H1 (cell line): Measurements from ENCODE around the gene KNDC1. TPM values are rescaled to one million over a fixed set of nuclear protein-coding genes. Genes with fewer than 3 reads are reported as not detected.

Experiments
- CTCF ChIA-PET: fragments of 300-600 bp; sonication (Branson Sonifier 250); formaldehyde crosslinking; loops from one replicate; lab custom pipeline; 2021; ENCODE audit not compliant: partially characterized antibody; lab: Charles Lee
- POLR2A ChIA-PET: fragments of 300-600 bp; sonication (Branson Sonifier 250); formaldehyde crosslinking; loops from one replicate; lab custom pipeline; 2021; ENCODE audit warnings: inconsistent platforms; ENCODE audit not compliant: partially characterized antibody; lab: Charles Lee
- DNase-seq, 2 experiments: peaks; one replicate each; pipeline versions ENCODE4 v3.0.0 to v3.0.0-alpha.2; 2010 to 2022; ENCODE audit warnings: low spot score in 2 of 2, low read depth in 1 of 2, mixed read lengths in 1 of 2
- FAIRE-seq: peaks from 2 replicates; lab custom pipeline; 2011; peaks lifted over from hg19 to GRCh38; lab: Jason Lieb, UNC
- H2AFZ ChIP-seq: 2 replicates; pipeline ENCODE4 v1.8.1; 2012; ENCODE audit warnings: low read length, inconsistent platforms
- H2AK5ac ChIP-seq: 2 replicates; pipeline ENCODE4 v1.6.1; 2013; ENCODE audit warnings: low read depth, low read length
- H2BK120ac ChIP-seq: replicated peaks from 2 replicates; pipeline ENCODE3; 2013; ENCODE audit warnings: low read depth, low read length, inconsistent platforms
- H2BK12ac ChIP-seq: 2 replicates; pipeline ENCODE4 v1.6.1; 2013; ENCODE audit warnings: low read depth, low read length
- H2BK15ac ChIP-seq: 2 replicates; pipeline ENCODE4 v1.6.1; 2013; ENCODE audit warnings: low read length
- H2BK20ac ChIP-seq: 2 replicates; pipeline ENCODE4 v1.6.1; 2013; ENCODE audit warnings: low read length
- H2BK5ac ChIP-seq: 2 replicates; pipeline ENCODE4 v1.6.1; 2013; ENCODE audit warnings: low read depth, low read length
- H3K14ac ChIP-seq: 2 replicates; pipeline ENCODE4 v1.6.1; 2013; ENCODE audit warnings: inconsistent platforms; ENCODE audit not compliant: insufficient read length
- H3K18ac ChIP-seq: 2 replicates; pipeline ENCODE4 v1.6.1; 2013; ENCODE audit warnings: low read length; ENCODE audit errors: extremely low read depth
- H3K23ac ChIP-seq: 2 replicates; pipeline ENCODE4 v1.6.1; 2013; ENCODE audit warnings: inconsistent platforms; ENCODE audit not compliant: insufficient read length
- H3K23me2 ChIP-seq: 2 replicates; pipeline ENCODE4 v1.6.1; 2013; ENCODE audit warnings: low read depth, low read length
- H3K27ac ChIP-seq: 2 replicates; pipeline ENCODE4 v1.6.1; 2011; ENCODE audit warnings: low read depth, low read length, inconsistent platforms
- H3K27me3 ChIP-seq, 4 experiments: replicated peaks in 1 of 4; 1 replicate in 1 of 4; 2 replicates in 3 of 4; pipeline versions ENCODE4 v1.6.1 to v1.8.1; 2011 to 2013; ENCODE audit warnings: low read length in 3 of 4, mild to moderate bottlenecking in 3 of 4, inconsistent platforms in 2 of 4, mixed read lengths in 2 of 4, moderate library complexity in 1 of 4; ENCODE audit not compliant: control insufficient read depth in 3 of 4, insufficient read depth in 3 of 4; ENCODE audit errors: extremely low read depth in 1 of 4
- H3K36me3 ChIP-seq, 4 experiments: 2 replicates each; pipeline versions ENCODE4 v1.6.1 to v1.8.1; 2011 to 2013; ENCODE audit warnings: mild to moderate bottlenecking in 4 of 4, low read length in 3 of 4, moderate library complexity in 2 of 4, control low read depth in 1 of 4, inconsistent platforms in 1 of 4; ENCODE audit not compliant: insufficient read depth in 4 of 4, control insufficient read depth in 2 of 4
- H3K4ac ChIP-seq: replicated peaks from 2 replicates; pipeline ENCODE3; 2013; ENCODE audit warnings: low read length, low read depth, mixed read lengths, inconsistent platforms; ENCODE audit not compliant: insufficient read length
- H3K4me1 ChIP-seq, 4 experiments: replicated peaks in 1 of 4; 1 replicate in 1 of 4; 2 replicates in 3 of 4; pipeline versions ENCODE4 v1.6.1 to v1.8.1; 2011 to 2013; ENCODE audit warnings: low read length in 3 of 4, inconsistent platforms in 2 of 4, mixed read lengths in 1 of 4; ENCODE audit not compliant: insufficient read depth in 4 of 4, control insufficient read depth in 3 of 4
- H3K4me2 ChIP-seq, 2 experiments: 2 replicates each; pipeline versions ENCODE4 v1.6.1 to v1.8.1; 2011 to 2013; ENCODE audit warnings: low read depth in 2 of 2, low read length in 2 of 2, control low read depth in 1 of 2, inconsistent platforms in 1 of 2, mild to moderate bottlenecking in 1 of 2; ENCODE audit not compliant: insufficient read depth in 1 of 2
- H3K4me3 ChIP-seq, 4 experiments: fragments of 200-600, 300-600 bp in 1 of 4; sonication (generic), shearing (Covaris generic), sonication (Bioruptor Twin) in 1 of 4; 2 replicates each; pipeline versions ENCODE4 v1.5.1 to v1.8.1; 2011 to 2016; ENCODE audit warnings: low read length in 4 of 4, low read depth in 3 of 4, control low read depth in 2 of 4, inconsistent platforms in 2 of 4, mild to moderate bottlenecking in 2 of 4, mixed read lengths in 1 of 4, moderate library complexity in 1 of 4; ENCODE audit not compliant: insufficient read depth in 2 of 4; ENCODE audit errors: extremely low read depth in 1 of 4
- H3K56ac ChIP-seq: replicated peaks from 2 replicates; pipeline ENCODE3; 2013; ENCODE audit warnings: low read depth, mild to moderate bottlenecking, mixed read lengths, low read length, inconsistent platforms; ENCODE audit not compliant: insufficient read length
- H3K79me1 ChIP-seq: 2 replicates; pipeline ENCODE4 v1.6.1; 2013; ENCODE audit warnings: low read depth, low read length, control low read depth
- H3K79me2 ChIP-seq, 2 experiments: 2 replicates each; pipeline versions ENCODE4 v1.6.1 to v1.8.1; 2012 to 2013; ENCODE audit warnings: low read length in 2 of 2, mild to moderate bottlenecking in 2 of 2, inconsistent platforms in 1 of 2; ENCODE audit not compliant: insufficient read depth in 2 of 2, control insufficient read depth in 1 of 2
- H3K9ac ChIP-seq, 4 experiments: replicated peaks in 1 of 4; 1 replicate in 1 of 4; 2 replicates in 3 of 4; pipeline versions ENCODE4 v1.6.1 to v1.8.1; 2011 to 2013; ENCODE audit warnings: low read depth in 3 of 4, low read length in 3 of 4, control low read depth in 2 of 4, mild to moderate bottlenecking in 2 of 4, moderate library complexity in 2 of 4, inconsistent platforms in 1 of 4; ENCODE audit errors: extremely low read depth in 1 of 4
- H3K9me3 ChIP-seq, 2 experiments: 2 replicates each; pipeline versions ENCODE4 v1.6.1 to v1.8.1; 2012 to 2013; ENCODE audit warnings: mild to moderate bottlenecking in 2 of 2, moderate library complexity in 2 of 2, control low read depth in 1 of 2, inconsistent platforms in 1 of 2, low read depth in 1 of 2, low read length in 1 of 2, mixed read lengths in 1 of 2; ENCODE audit not compliant: insufficient read depth in 2 of 2
- H4K20me1 ChIP-seq, 2 experiments: replicated peaks in 1 of 2; 2 replicates each; pipeline versions ENCODE3 to v1.8.1; 2011 to 2013; ENCODE audit warnings: inconsistent platforms in 2 of 2, low read length in 2 of 2, mild to moderate bottlenecking in 1 of 2; ENCODE audit not compliant: insufficient read depth in 2 of 2, control insufficient read depth in 1 of 2
- H4K5ac ChIP-seq: 2 replicates; pipeline ENCODE4 v1.6.1; 2013; ENCODE audit warnings: low read length, low read depth, mixed read lengths, inconsistent platforms; ENCODE audit not compliant: insufficient read length
- H4K8ac ChIP-seq: 2 replicates; pipeline ENCODE4 v1.8.0; 2013; ENCODE audit warnings: mild to moderate bottlenecking, moderate library complexity, low read length, inconsistent platforms; ENCODE audit not compliant: insufficient read depth; ENCODE audit errors: extremely low read depth
- H4K91ac ChIP-seq: replicated peaks from 2 replicates; pipeline ENCODE3; 2013; ENCODE audit warnings: low read length, mixed read lengths, inconsistent platforms; ENCODE audit not compliant: insufficient read length
- KDM1A ChIP-seq: fragments of 200-600, 300-600 bp; sonication (generic); IDR thresholded peaks from 2 replicates; pipeline ENCODE4 v1.7.1; 2016; ENCODE audit warnings: mild to moderate bottlenecking, low read length, borderline replicate concordance
- SRF ChIP-seq: IDR thresholded peaks from 2 replicates; pipeline ENCODE4 v1.6.1; 2011; ENCODE audit warnings: mild to moderate bottlenecking, low read depth, low read length, moderate library complexity
- WGBS, 2 experiments: shearing (Covaris generic) in 1 of 2; methylation state at CpG; one replicate each; pipeline versions ENCODE4 v1.1.6 to v1.1.7; 2013 to 2015; ENCODE audit warnings: low lambda C conversion rate in 2 of 2, mixed read lengths in 2 of 2, inconsistent platforms in 1 of 2, low coverage in 1 of 2, missing lambda C conversion rate in 1 of 2; ENCODE audit not compliant: insufficient replicate concordance in 2 of 2, insufficient coverage in 1 of 2, insufficient read length in 1 of 2; ENCODE audit errors: extremely low coverage in 1 of 2, missing lambda C conversion rate in 1 of 2; 5-methylcytosine and 5-hydroxymethylcytosine counted together
- polyA plus RNA-seq, 7 experiments: library from polyadenylated mRNA; depleted of rRNA in 3 of 7; stranded (reverse) in 5 of 7; unstranded in 2 of 7; fragments of >200 nt in 5 of 7; fragments of 200-250 nt in 2 of 7; gene quantifications; 1 replicate in 5 of 7; 2 replicates in 1 of 7; 4 replicates in 1 of 7; pipeline versions ENCODE4 v1.2.1 to v1.2.3, GENCODE V29; 2011 to 2013; ENCODE audit warnings: missing spikeins in 2 of 7, mixed read lengths in 2 of 7
- total RNA-seq: library from RNA; stranded (reverse); fragmentation: NEBNext Ultra II Directional; extraction: Animal tissue kit (Norgen Biotek cat#: 25700); gene quantifications from 2 replicates; pipeline ENCODE4 v1.2.1, GENCODE V29; 2021

KNDC1 gene
- total and polyA plus RNA-seq, 2 of the 8 experiments (the other 6 are each of a cell fraction or from before 2014, with no cell fraction given): 7.5 to 16.7 TPM

DNA sequence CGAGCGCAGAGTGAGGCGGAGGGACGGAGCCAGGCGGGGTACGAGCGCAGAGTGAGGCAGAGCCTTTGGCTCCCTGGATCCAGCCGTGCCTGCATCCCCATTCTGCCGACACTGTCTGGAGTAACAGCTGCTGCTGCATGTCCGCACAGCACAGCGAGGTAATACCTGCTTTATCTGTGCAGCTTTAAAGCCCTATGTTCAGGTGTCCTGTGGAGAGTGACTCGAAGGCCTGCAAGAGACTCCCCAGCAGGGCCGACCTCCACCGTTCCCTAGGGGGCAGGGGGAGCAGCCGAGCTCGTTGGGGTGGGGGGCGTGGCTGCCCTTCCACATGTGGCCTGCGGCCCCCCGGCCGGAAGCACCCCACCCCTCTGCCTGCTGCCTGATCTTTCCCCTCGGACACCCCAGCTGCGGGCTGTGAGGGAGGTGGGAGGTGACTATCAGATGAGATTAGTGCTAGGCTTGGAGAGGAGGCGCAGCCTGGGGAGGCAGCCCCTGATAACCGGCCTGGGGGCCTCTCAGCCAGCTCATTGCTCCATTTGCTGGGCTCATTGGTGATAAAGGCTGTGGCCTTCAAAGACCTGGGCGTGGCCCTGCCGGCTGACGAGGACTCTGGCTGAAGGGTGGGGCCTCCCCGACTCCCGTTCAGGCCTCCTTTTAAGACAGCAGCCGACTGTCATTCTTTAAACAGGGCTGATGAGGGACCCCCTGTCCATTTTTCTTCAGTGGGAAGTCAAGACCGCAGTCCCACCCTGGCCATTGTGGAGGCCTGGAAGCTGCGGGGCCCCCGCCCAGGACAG lies 85.6 kb downstream of the KNDC1 start:
- H3K4me2 ChIP-seq: no peak overlapping the region
- peak overlapping the region; percentile 83 for H3K18ac ChIP-seq
- H4K91ac ChIP-seq: peak overlapping the region; percentile 84
- H2BK12ac ChIP-seq: peak overlapping the region; percentile 72; the same call in 1 of the 2 replicates
- POLR2A ChIA-PET: interaction anchor here (1.0 to 2.3 kb wide), 4 partner anchors 7 to 26 kb away, joined by 3 to 5 read pairs (median 4); partner anchors contain the start of gene VENTX
- DNase-seq: no peak
- H4K8ac ChIP-seq: no peak overlapping the region; the same call in 1 of the 2 replicates
- no peaks in the 10 kb centered on the region for H3K79me2 ChIP-seq
- H3K4me3 ChIP-seq: no peak overlapping the region
- H3K36me3 ChIP-seq: no peaks in the 10 kb centered on the region; a peak in 3 of 8 replicates
- peaks cover 0 to 15% (median 8%) of the 10 kb centered on the region in 4 experiments; a peak in 5 of 7 replicates for H3K4me1 ChIP-seq
- no peak overlapping the region; the same call in 1 of the 2 replicates for H2BK15ac ChIP-seq
- no peak for FAIRE-seq
- 0 out of 2 replicates have a peak, but pooled peaks cover 2% of the 10 kb centered on the region for H3K79me1 ChIP-seq
- H2BK5ac ChIP-seq: peak overlapping the region; percentile 96; the same call in 1 of the 2 replicates
- peak overlapping the region; percentile 38 for H2BK20ac ChIP-seq
- H3K56ac ChIP-seq: no peak overlapping the region
- H3K23me2 ChIP-seq: 0 out of 2 replicates have a peak, but pooled peaks cover 1% of the 10 kb centered on the region
- H3K27ac ChIP-seq: no peak overlapping the region
- H3K23ac ChIP-seq: no peak overlapping the region
- no peak overlapping the region for H2AK5ac ChIP-seq
- H2BK120ac ChIP-seq: peak overlapping the region; percentile 29
- H3K4ac ChIP-seq: peak overlapping the region; percentile 91
- CTCF ChIA-PET: interaction anchor here (0.9 to 3.6 kb wide), 10 partner anchors 12 to 342 kb away, joined by 3 to 24 read pairs (median 7); no protein-coding TSS in a partner anchor
- no peak overlapping the region for H2AFZ ChIP-seq
- WGBS, 2 experiments: 90% methylated on average over 25 of the region's 33 CpGs; no CpG with 5 or more reads in 1 of the 2 experiments
- no peak overlapping the region for H3K14ac ChIP-seq
- no peaks in the 10 kb centered on the region for H3K9me3 ChIP-seq
- peaks cover 0 to 6% of the 10 kb centered on the region in 2 experiments for H4K20me1 ChIP-seq
- TF ChIP-seq KDM1A (peak; percentile 50; the same call in 1 of the 2 replicates), SRF (no peak)
- no peak overlapping the region for H3K9ac ChIP-seq
- no peaks in the 10 kb centered on the region; a peak in 3 of 7 replicates for H3K27me3 ChIP-seq
- H4K5ac ChIP-seq: no peak overlapping the region
